Astrocyte (in vitro differentiated cells and primary cell): ENCODE results near the gene CLINT1. TPM values are rescaled to one million over a fixed set of nuclear protein-coding genes. Genes with fewer than 3 reads are reported as not detected.
A peak's percentile ranks its signal among the peaks of the same experiment; 100 is the strongest.

Source experiments
- DNase-seq: peaks from one replicate; pipeline ENCODE4 v3.0.0-alpha.2; 2010; ENCODE audit warnings: low read depth
- FAIRE-seq: peaks from 2 replicates; lab custom pipeline; 2011; peaks lifted over from hg19 to GRCh38; lab: Jason Lieb, UNC
- H2AFZ ChIP-seq: 2 replicates; pipeline ENCODE4 v1.6.0; 2012; ENCODE audit warnings: low read depth, low read length, inconsistent platforms
- H3K27ac ChIP-seq: 2 replicates; pipeline ENCODE4 v1.5.1; 2011; ENCODE audit warnings: low read depth, low read length, inconsistent platforms
- H3K27me3 ChIP-seq: 2 replicates; pipeline ENCODE4 v1.6.0; 2011; ENCODE audit warnings: low read length, inconsistent platforms; ENCODE audit not compliant: insufficient read depth
- H3K36me3 ChIP-seq: 2 replicates; pipeline ENCODE4 v1.5.1; 2011; ENCODE audit warnings: low read length, inconsistent platforms; ENCODE audit not compliant: insufficient read depth
- H3K4me1 ChIP-seq: 2 replicates; pipeline ENCODE4 v1.5.1; 2011; ENCODE audit warnings: low read length, inconsistent platforms; ENCODE audit not compliant: insufficient read depth
- H3K4me2 ChIP-seq: 2 replicates; pipeline ENCODE4 v1.6.0; 2012; ENCODE audit warnings: low read length, inconsistent platforms
- H3K4me3 ChIP-seq: 2 replicates; pipeline ENCODE4 v1.5.1; 2011; ENCODE audit warnings: low read depth, mild to moderate bottlenecking, low read length, inconsistent platforms; ENCODE audit not compliant: insufficient read depth
- H3K79me2 ChIP-seq: 2 replicates; pipeline ENCODE4 v1.6.0; 2012; ENCODE audit warnings: mild to moderate bottlenecking, low read length, inconsistent platforms; ENCODE audit not compliant: insufficient read depth
- H3K9ac ChIP-seq: 2 replicates; pipeline ENCODE4 v1.6.0; 2012; ENCODE audit warnings: mild to moderate bottlenecking, low read length, inconsistent platforms
- H3K9me3 ChIP-seq: 2 replicates; pipeline ENCODE4 v1.5.1; 2012; ENCODE audit warnings: low read depth, mild to moderate bottlenecking, low read length, inconsistent platforms; ENCODE audit not compliant: insufficient read depth
- H4K20me1 ChIP-seq: 2 replicates; pipeline ENCODE4 v1.6.0; 2012; ENCODE audit warnings: low read length, inconsistent platforms; ENCODE audit not compliant: insufficient read depth
- H3K27ac Mint-ChIP-seq: one replicate; pipeline ENCODE4 v1.8.0; 2021; ENCODE audit warnings: mild to moderate bottlenecking, mixed read lengths; ENCODE audit not compliant: unreplicated experiment
- H3K27me3 Mint-ChIP-seq: one replicate; pipeline ENCODE4 v1.8.0; 2021; ENCODE audit warnings: low read depth, mixed read lengths; ENCODE audit not compliant: unreplicated experiment
- H3K36me3 Mint-ChIP-seq: one replicate; pipeline ENCODE4 v1.8.0; 2021; ENCODE audit warnings: low read depth, mixed read lengths; ENCODE audit not compliant: unreplicated experiment
- H3K4me1 Mint-ChIP-seq: one replicate; pipeline ENCODE4 v1.8.0; 2021; ENCODE audit warnings: low read depth, mixed read lengths; ENCODE audit not compliant: unreplicated experiment
- H3K4me3 Mint-ChIP-seq: one replicate; pipeline ENCODE4 v1.8.0; 2021; ENCODE audit warnings: mild to moderate bottlenecking, moderate library complexity, mixed read lengths; ENCODE audit not compliant: unreplicated experiment
- H3K9me3 Mint-ChIP-seq: one replicate; pipeline ENCODE4 v1.8.0; 2021; ENCODE audit warnings: mild to moderate bottlenecking, mixed read lengths; ENCODE audit not compliant: unreplicated experiment
- EZH2 ChIP-seq: IDR thresholded peaks from 2 replicates; pipeline ENCODE4 v1.6.1; 2012; ENCODE audit warnings: mild to moderate bottlenecking, low read length, inconsistent platforms; ENCODE audit not compliant: insufficient read depth
- total RNA-seq: library from RNA; stranded (reverse); gene quantifications from 2 replicates; pipeline ENCODE4 v1.2.1, GENCODE V29; 2021
- TF ChIP-seq, protein P1 (sequence below): IDR thresholded peaks from 2 replicates; pipeline ENCODE4 v1.5.1; 2011; ENCODE audit warnings: low read depth, mild to moderate bottlenecking, inconsistent platforms, low read length, moderate library complexity; ENCODE audit not compliant: insufficient read depth

CLINT1 gene
- total RNA-seq, 1 donor from 2014 or later, result 100 TPM

DNA sequence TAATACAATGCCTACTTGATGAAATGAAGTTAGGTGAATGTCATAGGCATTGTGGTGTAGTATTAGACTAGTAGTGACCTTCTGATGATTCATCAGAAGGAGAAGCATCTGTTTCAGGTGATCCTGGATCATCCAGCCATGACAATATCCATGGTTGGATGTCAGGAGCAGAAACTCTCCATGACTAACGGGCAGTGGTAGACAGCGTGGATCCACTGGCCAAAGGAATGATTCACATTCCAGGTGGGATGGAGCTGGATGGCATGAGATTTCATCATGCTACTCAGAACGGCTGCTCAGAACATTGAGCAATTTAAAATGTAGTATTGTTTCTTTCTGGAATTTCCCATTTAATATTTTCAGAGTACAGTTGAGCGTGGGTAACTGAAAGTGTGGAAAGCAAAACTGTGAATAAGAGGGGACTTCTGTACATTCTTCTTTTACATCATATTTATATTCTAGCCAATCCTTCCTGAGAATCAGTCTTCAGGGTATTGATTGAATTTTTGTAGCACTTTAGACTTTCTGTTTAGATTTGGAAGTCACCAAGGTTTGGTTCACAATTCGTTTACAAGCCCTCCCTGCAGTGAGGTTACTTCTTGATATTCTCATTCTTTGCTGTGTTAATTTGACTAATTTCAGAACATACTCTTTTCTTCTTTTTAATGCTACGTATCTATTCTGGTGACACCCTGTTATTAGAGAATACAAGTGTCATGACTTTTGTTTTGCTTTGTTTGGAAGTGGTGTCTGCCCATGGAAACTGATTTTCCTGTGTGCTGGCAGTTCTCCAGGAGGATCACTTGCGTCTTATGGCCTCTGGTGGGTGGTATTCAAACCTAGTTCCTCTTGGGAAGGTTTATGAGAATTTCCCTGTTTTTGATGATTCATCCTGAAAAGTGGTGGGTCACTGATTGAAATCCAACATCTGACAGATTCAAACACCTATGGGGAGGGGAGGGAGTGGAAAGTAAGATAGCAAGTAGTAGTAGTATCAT lies 12.2 kb upstream of the CLINT1 start:
- no peaks in the 10 kb centered on the region for H3K79me2 ChIP-seq
- no peak overlapping the region for H3K4me3 ChIP-seq
- peak; percentile 34 for DNase-seq
- no peak overlapping the region for H3K9ac ChIP-seq
- TF ChIP-seq EZH2, result no peak
- TF ChIP-seq, protein P1, sequence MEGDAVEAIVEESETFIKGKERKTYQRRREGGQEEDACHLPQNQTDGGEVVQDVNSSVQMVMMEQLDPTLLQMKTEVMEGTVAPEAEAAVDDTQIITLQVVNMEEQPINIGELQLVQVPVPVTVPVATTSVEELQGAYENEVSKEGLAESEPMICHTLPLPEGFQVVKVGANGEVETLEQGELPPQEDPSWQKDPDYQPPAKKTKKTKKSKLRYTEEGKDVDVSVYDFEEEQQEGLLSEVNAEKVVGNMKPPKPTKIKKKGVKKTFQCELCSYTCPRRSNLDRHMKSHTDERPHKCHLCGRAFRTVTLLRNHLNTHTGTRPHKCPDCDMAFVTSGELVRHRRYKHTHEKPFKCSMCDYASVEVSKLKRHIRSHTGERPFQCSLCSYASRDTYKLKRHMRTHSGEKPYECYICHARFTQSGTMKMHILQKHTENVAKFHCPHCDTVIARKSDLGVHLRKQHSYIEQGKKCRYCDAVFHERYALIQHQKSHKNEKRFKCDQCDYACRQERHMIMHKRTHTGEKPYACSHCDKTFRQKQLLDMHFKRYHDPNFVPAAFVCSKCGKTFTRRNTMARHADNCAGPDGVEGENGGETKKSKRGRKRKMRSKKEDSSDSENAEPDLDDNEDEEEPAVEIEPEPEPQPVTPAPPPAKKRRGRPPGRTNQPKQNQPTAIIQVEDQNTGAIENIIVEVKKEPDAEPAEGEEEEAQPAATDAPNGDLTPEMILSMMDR, result no peak
- H3K36me3 ChIP-seq, result no peaks in the 10 kb centered on the region
- H3K36me3 Mint-ChIP-seq, result no peaks in the 10 kb centered on the region
- H2AFZ ChIP-seq, result no peak overlapping the region
- H3K27ac Mint-ChIP-seq, result peak overlapping the region; percentile 95
- H3K4me1 Mint-ChIP-seq, result peaks cover 12% of the 10 kb centered on the region
- H3K4me2 ChIP-seq, result no peak overlapping the region
- H3K9me3 Mint-ChIP-seq, result no peaks in the 10 kb centered on the region
- no peaks in the 10 kb centered on the region for H3K27me3 Mint-ChIP-seq
- no peaks in the 10 kb centered on the region for H3K4me1 ChIP-seq
- H3K9me3 ChIP-seq, result no peaks in the 10 kb centered on the region
- FAIRE-seq, result peak; percentile 5
- H3K27ac ChIP-seq, result no peak overlapping the region
- H3K4me3 Mint-ChIP-seq, result peak overlapping the region; percentile 15
- no peaks in the 10 kb centered on the region for H4K20me1 ChIP-seq
- H3K27me3 ChIP-seq, result no peaks in the 10 kb centered on the region

DNA sequence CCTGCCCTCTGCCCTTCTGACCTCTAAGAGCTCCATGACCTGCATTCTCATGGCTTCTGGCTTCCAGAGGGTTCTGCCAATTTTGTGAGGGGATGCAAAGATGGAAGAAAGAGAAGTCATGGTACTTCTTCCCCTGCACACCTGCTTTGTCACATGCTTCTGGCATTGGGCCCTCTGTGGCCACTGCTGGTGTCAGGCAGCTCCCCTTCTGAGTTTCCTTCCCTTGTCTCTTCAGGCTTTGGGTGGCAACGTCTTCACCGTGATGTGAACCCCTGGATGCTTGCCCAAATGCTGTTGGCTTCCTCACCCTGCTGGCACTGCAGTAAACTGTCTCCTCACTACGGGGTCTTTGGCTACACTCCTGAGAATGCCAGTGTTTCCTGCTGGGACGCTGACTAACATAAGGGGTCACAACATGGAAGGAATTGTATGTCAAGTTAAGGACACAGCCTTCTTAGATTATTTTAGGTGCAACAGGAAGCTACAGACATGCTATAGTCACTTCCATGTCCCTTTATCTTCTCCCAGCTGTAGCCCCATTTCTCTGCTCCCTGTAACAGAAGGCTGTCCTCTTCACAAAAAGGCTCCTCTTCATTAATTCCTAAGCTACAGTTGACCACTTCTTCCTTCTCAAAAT lies 8.9 kb upstream of the CLINT1 start:
- no peaks in the 10 kb centered on the region for H3K27me3 ChIP-seq
- H4K20me1 ChIP-seq, result no peaks in the 10 kb centered on the region
- H3K79me2 ChIP-seq, result no peaks in the 10 kb centered on the region
- no peak overlapping the region for H3K9ac ChIP-seq
- no peaks in the 10 kb centered on the region for H3K9me3 Mint-ChIP-seq
- H3K36me3 ChIP-seq, result no peaks in the 10 kb centered on the region
- DNase-seq (no peak), FAIRE-seq (no peak)
- no peak overlapping the region for H3K4me2 ChIP-seq
- H3K9me3 ChIP-seq, result no peaks in the 10 kb centered on the region
- no peaks in the 10 kb centered on the region for H3K36me3 Mint-ChIP-seq
- peaks cover 17% of the 10 kb centered on the region for H3K4me1 Mint-ChIP-seq
- TF ChIP-seq EZH2, result no peak
- TF ChIP-seq, protein P1, result no peak
- H3K27ac ChIP-seq, result no peak overlapping the region
- no peak overlapping the region for H3K27ac Mint-ChIP-seq
- no peaks in the 10 kb centered on the region for H3K27me3 Mint-ChIP-seq
- H3K4me1 ChIP-seq, result no peaks in the 10 kb centered on the region
- H2AFZ ChIP-seq, result no peak overlapping the region
- no peak overlapping the region for H3K4me3 Mint-ChIP-seq
- no peak overlapping the region for H3K4me3 ChIP-seq
